Osteocyte (in vitro differentiated cells): ENCODE measurements around the gene GRIA1. TPM values are rescaled to one million over a fixed set of nuclear protein-coding genes. Genes with fewer than 3 reads are reported as not detected.

Experiments used
- DNase-seq: peaks from one replicate; pipeline ENCODE4 v3.0.0; 2021; ENCODE audit warnings: mixed read lengths; ENCODE audit not compliant: unreplicated experiment; ENCODE audit errors: extremely low spot score
- H3K27ac Mint-ChIP-seq: one replicate; pipeline ENCODE4 v1.8.0; 2021; ENCODE audit warnings: mild to moderate bottlenecking, mixed read lengths; ENCODE audit not compliant: unreplicated experiment
- H3K27me3 Mint-ChIP-seq: one replicate; pipeline ENCODE4 v1.8.0; 2021; ENCODE audit warnings: mixed read lengths; ENCODE audit not compliant: unreplicated experiment
- H3K36me3 Mint-ChIP-seq: one replicate; pipeline ENCODE4 v1.8.0; 2021; ENCODE audit warnings: mixed read lengths; ENCODE audit not compliant: unreplicated experiment
- H3K4me1 Mint-ChIP-seq: one replicate; pipeline ENCODE4 v1.8.0; 2021; ENCODE audit warnings: mixed read lengths; ENCODE audit not compliant: unreplicated experiment
- H3K4me3 Mint-ChIP-seq: one replicate; pipeline ENCODE4 v1.8.0; 2021; ENCODE audit warnings: mild to moderate bottlenecking, moderate library complexity, mixed read lengths; ENCODE audit not compliant: unreplicated experiment
- H3K9me3 Mint-ChIP-seq: one replicate; pipeline ENCODE4 v1.8.0; 2021; ENCODE audit warnings: mixed read lengths; ENCODE audit not compliant: unreplicated experiment
- CTCF ChIP-seq: fragments of 200-600 bp; sonication (generic); IDR thresholded peaks from 2 replicates; pipeline ENCODE4 v1.5.0; 2021; ENCODE audit warnings: antibody characterized with exemption, mild to moderate bottlenecking, moderate library complexity
- total RNA-seq: library from RNA; stranded (reverse); gene quantifications from 2 replicates; pipeline ENCODE4 v1.2.1, GENCODE V29; 2021

The GRIA1 gene
- total RNA-seq, 1 donor from 2014 or later = 48.8 TPM

DNA sequence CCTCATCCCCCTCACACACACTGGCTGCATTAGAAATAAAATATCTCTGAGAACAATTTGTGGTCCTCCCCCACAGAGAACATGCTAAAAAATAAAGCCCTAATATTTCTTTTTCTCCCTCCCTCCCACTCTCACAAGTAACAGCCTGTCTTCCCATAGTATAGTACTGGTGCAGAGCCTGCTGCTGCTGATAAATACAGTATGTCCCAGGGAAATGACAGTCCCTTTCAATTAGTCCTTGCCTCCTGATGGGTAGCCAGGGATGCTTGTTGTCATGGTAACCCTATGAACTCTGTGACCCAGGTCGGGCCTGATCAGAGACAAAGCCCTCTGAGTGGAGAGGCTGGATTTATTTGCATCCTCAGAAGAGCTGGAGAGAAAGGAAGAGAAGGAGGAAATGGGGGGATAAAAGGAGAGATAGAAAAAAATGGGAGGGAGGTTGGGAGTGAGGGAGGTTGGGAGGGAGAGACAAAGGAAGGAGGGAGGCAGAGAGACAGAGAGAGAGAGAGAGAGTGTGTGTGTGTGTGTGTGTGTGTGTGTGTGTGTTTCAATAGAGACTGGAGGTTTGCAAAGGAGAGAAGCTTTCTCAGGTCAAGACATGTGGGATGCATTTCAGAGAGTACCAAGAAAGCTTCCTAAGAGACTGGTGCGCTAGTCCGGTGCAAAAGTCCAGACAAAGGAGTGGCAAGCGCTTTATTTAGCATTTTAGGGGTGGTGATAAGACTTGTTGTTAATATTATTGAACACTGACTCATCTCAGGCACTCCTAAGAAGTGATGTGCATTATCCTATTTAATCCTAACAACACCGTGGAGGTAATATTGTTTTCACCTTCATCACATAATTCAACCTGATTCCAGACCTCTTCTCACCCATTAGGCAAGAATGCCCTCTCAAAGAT lies 287.5 kb downstream of the GRIA1 start:
- Mint-ChIP-seq H3K4me3 (no peak overlapping the region), H3K27ac (peak overlapping the region; percentile 4), H3K27me3 (no peaks in the 10 kb centered on the region), H3K4me1 (peaks cover 13% of the 10 kb centered on the region), H3K9me3 (no peaks in the 10 kb centered on the region), H3K36me3 (peaks cover 16% of the 10 kb centered on the region)
- no peak for TF ChIP-seq CTCF
- DNase-seq = no peak

- Mint-ChIP-seq H3K4me3 (no peak overlapping the region), H3K27ac (no peak overlapping the region), H3K36me3 (peaks cover 11% of the 10 kb centered on the region), H3K27me3 (no peaks in the 10 kb centered on the region), H3K9me3 (no peaks in the 10 kb centered on the region), H3K4me1 (peaks cover 13% of the 10 kb centered on the region)
- TF ChIP-seq CTCF = no peak
- DNase-seq = no peak
Observed at GRCh38 chr5:153779836-153780235, 289.4 kb downstream of the GRIA1 start.

DNA sequence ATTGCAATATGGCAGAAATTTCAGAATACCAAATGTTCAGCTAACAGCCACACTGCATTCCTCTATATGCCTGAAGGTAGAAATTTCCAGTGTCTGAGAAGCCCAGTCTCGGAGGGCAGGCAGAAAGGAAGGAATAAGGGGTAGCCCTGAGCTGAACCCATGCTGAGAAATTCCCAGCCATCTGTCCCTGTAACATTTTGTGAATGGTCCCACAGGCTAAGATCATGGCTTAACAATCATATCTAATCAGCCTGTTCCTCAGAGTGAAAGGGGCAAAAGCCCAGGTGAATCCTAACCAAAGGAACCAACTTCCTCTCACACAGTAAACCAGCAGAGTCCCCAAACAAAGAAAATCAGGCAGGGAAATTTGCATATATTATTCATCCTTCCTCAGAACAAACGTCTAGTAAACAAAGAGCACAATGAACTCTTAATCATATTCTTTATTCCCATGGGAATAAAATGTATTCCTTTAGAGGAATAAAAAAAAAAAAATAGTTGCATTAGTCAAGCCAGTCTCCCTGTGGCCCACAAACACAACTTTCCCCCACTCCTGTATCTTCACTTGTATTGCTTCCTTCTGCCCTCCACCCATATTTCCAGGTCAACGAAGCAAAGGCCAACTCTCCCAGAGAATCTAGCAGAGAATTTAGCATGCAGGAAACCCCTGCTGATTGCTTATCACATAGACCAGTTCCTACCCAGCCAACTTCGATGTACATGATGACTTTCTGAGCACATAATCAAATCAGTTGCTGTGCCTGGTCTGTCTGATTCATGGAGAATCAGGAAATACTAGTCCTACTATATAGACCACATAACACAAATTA lies 290.6 kb downstream of the GRIA1 start:
- TF ChIP-seq CTCF = no peak
- Mint-ChIP-seq H3K27me3 (no peaks in the 10 kb centered on the region), H3K4me3 (no peak overlapping the region), H3K9me3 (no peaks in the 10 kb centered on the region), H3K36me3 (peaks cover 11% of the 10 kb centered on the region), H3K4me1 (peaks cover 13% of the 10 kb centered on the region), H3K27ac (no peak overlapping the region)
- no peak for DNase-seq

GRCh38 chr5:153782589-153783361 lies 292.3 kb downstream of the GRIA1 start:
- Mint-ChIP-seq H3K36me3 (peaks cover 11% of the 10 kb centered on the region), H3K27me3 (no peaks in the 10 kb centered on the region), H3K27ac (no peak overlapping the region), H3K4me1 (peaks cover 14% of the 10 kb centered on the region), H3K9me3 (no peaks in the 10 kb centered on the region), H3K4me3 (no peak overlapping the region)
- peak; percentile 28 for TF ChIP-seq CTCF
- DNase-seq = no peak
